Caco-2 (cell line): ENCODE results near the gene TAF11L6. TPM values are rescaled to one million over a fixed set of nuclear protein-coding genes. Genes with fewer than 3 reads are reported as not detected.
"Not testable (repeated sequence)": the region's sequence is repeated elsewhere in the genome, so short reads cannot be mapped to it uniquely, and the experiment has no call there.

Source experiments
- BruUV-seq: library from RNA; stranded (reverse); fragments of 400-500 nt; replicated peaks from 2 replicates; lab custom pipeline; 2021; lab: Mats Ljungman, UMichigan
- CTCF ChIA-PET: fragments of 300-600 bp; sonication (Branson Sonifier 250); formaldehyde crosslinking; loops from one replicate; lab custom pipeline; 2022; ENCODE audit warnings: antibody characterized with exemption; lab: Charles Lee
- POLR2A ChIA-PET: fragments of 300-600 bp; sonication (Branson Sonifier 250); formaldehyde crosslinking; loops from one replicate; lab custom pipeline; 2022; ENCODE audit warnings: antibody characterized with exemption; lab: Charles Lee
- DNase-seq, 2 experiments: peaks; one replicate each; pipeline versions ENCODE4 v3.0.0 to v3.0.0-alpha.2; 2020 to 2022
- H3K27me3 ChIP-seq: replicated peaks from 2 replicates; pipeline ENCODE4 v1.6.0; 2011; ENCODE audit warnings: low read length; ENCODE audit not compliant: control insufficient read depth, insufficient read depth
- H3K36me3 ChIP-seq: 2 replicates; pipeline ENCODE4 v1.5.1; 2011; ENCODE audit warnings: low read length; ENCODE audit not compliant: control insufficient read depth, insufficient read depth
- H3K4me1 ChIP-seq: fragments of 250-450 bp; sonication (Bioruptor Pico); 2 replicates; pipeline ENCODE4 v1.5.1; 2020; ENCODE audit warnings: mild to moderate bottlenecking
- H3K4me3 ChIP-seq: 2 replicates; pipeline ENCODE4 v1.5.1; 2011; ENCODE audit warnings: low read depth, mild to moderate bottlenecking, control low read depth, low read length
- H3K9me3 ChIP-seq: fragments of 250-450 bp; sonication (Bioruptor Pico); 2 replicates; pipeline ENCODE4 v1.5.1; 2020; ENCODE audit warnings: mild to moderate bottlenecking, moderate library complexity
- H3K27ac Mint-ChIP-seq: one replicate; pipeline ENCODE4 v1.8.0; 2022; ENCODE audit warnings: mixed read lengths; ENCODE audit not compliant: unreplicated experiment
- H3K27me3 Mint-ChIP-seq: one replicate; pipeline ENCODE4 v1.8.0; 2022; ENCODE audit warnings: mixed read lengths; ENCODE audit not compliant: insufficient read depth, unreplicated experiment
- H3K36me3 Mint-ChIP-seq: one replicate; pipeline ENCODE4 v1.8.0; 2022; ENCODE audit warnings: mild to moderate bottlenecking, mixed read lengths; ENCODE audit not compliant: insufficient read depth, unreplicated experiment
- H3K4me1 Mint-ChIP-seq: one replicate; pipeline ENCODE4 v1.8.0; 2022; ENCODE audit warnings: low read depth, mixed read lengths; ENCODE audit not compliant: unreplicated experiment
- H3K4me3 Mint-ChIP-seq: one replicate; pipeline ENCODE4 v1.8.0; 2022; ENCODE audit warnings: mild to moderate bottlenecking, moderate library complexity, mixed read lengths; ENCODE audit not compliant: unreplicated experiment
- H3K9me3 Mint-ChIP-seq: one replicate; pipeline ENCODE4 v1.8.0; 2022; ENCODE audit warnings: mixed read lengths; ENCODE audit not compliant: unreplicated experiment
- intact Hi-C: fragments of 100-400 bp; cut with micrococcal nuclease; formaldehyde crosslinking; loops from one replicate; pipeline ENCODE4 v1.10.0; 2022; ENCODE audit not compliant: unreplicated experiment
- total RNA-seq: library from RNA; stranded (reverse); gene quantifications from 2 replicates; pipeline ENCODE4 v1.2.3, GENCODE V29; 2022
- TF ChIP-seq, protein P1 (sequence below), 2 experiments: fragments of 200-600 bp in 1 of 2; IDR thresholded peaks; 1 replicate in 1 of 2; 2 replicates in 1 of 2; pipeline versions ENCODE4 v1.5.1 to v1.8.0; 2011 to 2022; ENCODE audit warnings: antibody characterized with exemption in 1 of 2, control low read depth in 1 of 2, inconsistent platforms in 1 of 2, low read depth in 1 of 2, low read length in 1 of 2, mild to moderate bottlenecking in 1 of 2, moderate library complexity in 1 of 2; ENCODE audit not compliant: insufficient read depth in 1 of 2, severe bottlenecking in 1 of 2, unreplicated experiment in 1 of 2

TAF11L6 gene
- total RNA-seq, 1 experiment from 2014 or later, result not detected

- no peaks in the 10 kb centered on the region for H3K9me3 Mint-ChIP-seq
- no peak overlapping the region for H3K4me3 Mint-ChIP-seq
- no peaks in the 10 kb centered on the region for H3K4me1 ChIP-seq
- TF ChIP-seq, protein P1, sequence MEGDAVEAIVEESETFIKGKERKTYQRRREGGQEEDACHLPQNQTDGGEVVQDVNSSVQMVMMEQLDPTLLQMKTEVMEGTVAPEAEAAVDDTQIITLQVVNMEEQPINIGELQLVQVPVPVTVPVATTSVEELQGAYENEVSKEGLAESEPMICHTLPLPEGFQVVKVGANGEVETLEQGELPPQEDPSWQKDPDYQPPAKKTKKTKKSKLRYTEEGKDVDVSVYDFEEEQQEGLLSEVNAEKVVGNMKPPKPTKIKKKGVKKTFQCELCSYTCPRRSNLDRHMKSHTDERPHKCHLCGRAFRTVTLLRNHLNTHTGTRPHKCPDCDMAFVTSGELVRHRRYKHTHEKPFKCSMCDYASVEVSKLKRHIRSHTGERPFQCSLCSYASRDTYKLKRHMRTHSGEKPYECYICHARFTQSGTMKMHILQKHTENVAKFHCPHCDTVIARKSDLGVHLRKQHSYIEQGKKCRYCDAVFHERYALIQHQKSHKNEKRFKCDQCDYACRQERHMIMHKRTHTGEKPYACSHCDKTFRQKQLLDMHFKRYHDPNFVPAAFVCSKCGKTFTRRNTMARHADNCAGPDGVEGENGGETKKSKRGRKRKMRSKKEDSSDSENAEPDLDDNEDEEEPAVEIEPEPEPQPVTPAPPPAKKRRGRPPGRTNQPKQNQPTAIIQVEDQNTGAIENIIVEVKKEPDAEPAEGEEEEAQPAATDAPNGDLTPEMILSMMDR (IDR thresholded peaks at IDR 0.05; ENCODE audit: insufficient read depth in 1 of 2, low read depth in 1 of 2, low read length in 1 of 2, severe bottlenecking in 1 of 2, unreplicated experiment in 1 of 2), result no peak
- H3K36me3 ChIP-seq, result no peaks in the 10 kb centered on the region
- no peaks in the 10 kb centered on the region for H3K27me3 Mint-ChIP-seq
- no peaks in the 10 kb centered on the region for H3K9me3 ChIP-seq
- intact Hi-C loops, result no loop called here
- ChIA-PET CTCF (no interaction called here), POLR2A (no interaction called here)
- H3K36me3 Mint-ChIP-seq, result no peaks in the 10 kb centered on the region
- no TSS peak for BruUV-seq
- no peak overlapping the region for H3K27ac Mint-ChIP-seq
- no peak for DNase-seq
- no peaks in the 10 kb centered on the region for H3K27me3 ChIP-seq
- H3K4me1 Mint-ChIP-seq, result no peaks in the 10 kb centered on the region
- H3K4me3 ChIP-seq, result no peak overlapping the region
These were observed 41.3 kb upstream of the TAF11L6 start for GRCh38 chr5:17487174-17487512.

DNA sequence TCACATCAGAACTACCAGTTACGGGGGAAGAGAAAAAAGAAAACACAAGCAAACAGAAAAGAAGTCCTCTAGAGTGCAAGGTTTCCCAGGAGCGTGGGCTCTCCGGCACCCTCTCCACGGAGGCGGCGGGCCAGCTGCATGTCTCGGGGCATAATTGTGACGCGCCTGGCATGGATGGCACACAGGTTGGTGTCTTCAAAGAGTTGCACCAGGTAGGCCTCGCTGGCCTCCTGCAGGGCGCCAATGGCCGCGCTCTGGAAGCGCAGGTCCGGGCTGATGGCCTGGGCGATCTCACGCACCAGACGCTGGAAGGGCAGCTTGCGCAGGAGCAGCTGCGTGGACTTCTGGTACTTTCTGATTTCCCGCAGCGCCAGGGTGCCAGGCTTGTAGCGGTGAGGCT lies 37.2 kb upstream of the TAF11L6 start:
- H3K4me1 Mint-ChIP-seq, CTCF ChIA-PET, intact Hi-C loops, DNase-seq, H3K27me3 ChIP-seq, H3K4me3 Mint-ChIP-seq, H3K9me3 ChIP-seq, H3K4me3 ChIP-seq, H3K27ac Mint-ChIP-seq, H3K9me3 Mint-ChIP-seq, H3K36me3 Mint-ChIP-seq, H3K27me3 Mint-ChIP-seq, H3K4me1 ChIP-seq, POLR2A ChIA-PET, H3K36me3 ChIP-seq, BruUV-seq: not testable (repeated sequence)

DNA sequence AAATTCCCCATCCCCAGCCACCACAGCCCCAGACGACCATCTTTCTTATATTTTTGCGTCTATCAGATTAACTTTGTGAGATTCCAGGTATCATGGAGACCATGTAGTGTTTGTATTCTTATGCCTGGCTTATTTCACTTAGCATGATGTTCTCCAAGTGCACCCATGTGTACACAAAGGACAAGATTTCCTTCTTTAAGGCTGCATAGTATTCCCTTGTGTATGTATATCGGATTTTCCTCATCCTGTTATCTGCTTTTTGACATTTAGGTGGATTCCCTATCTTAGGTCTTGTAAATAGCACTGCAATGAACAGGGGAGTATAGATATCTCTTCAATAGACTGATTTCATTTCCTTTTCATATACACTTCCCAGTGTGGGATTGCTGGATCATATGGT lies 35.7 kb upstream of the TAF11L6 start:
- H3K36me3 Mint-ChIP-seq, result no peaks in the 10 kb centered on the region
- intact Hi-C loops, result no loop called here

More for the DNA sequence above, 35.7 kb upstream of the TAF11L6 start:
- H3K4me1 Mint-ChIP-seq, result no peaks in the 10 kb centered on the region
- H3K27ac Mint-ChIP-seq, result no peak overlapping the region
- no peaks in the 10 kb centered on the region for H3K27me3 Mint-ChIP-seq
- no peaks in the 10 kb centered on the region for H3K4me1 ChIP-seq
- no peak overlapping the region for H3K4me3 Mint-ChIP-seq
- TF ChIP-seq, protein P1 (IDR thresholded peaks at IDR 0.05; ENCODE audit: insufficient read depth in 1 of 2, low read depth in 1 of 2, low read length in 1 of 2, severe bottlenecking in 1 of 2, unreplicated experiment in 1 of 2), result no peak
- no peaks in the 10 kb centered on the region for H3K36me3 ChIP-seq
- H3K27me3 ChIP-seq, result no peaks in the 10 kb centered on the region
- ChIA-PET CTCF (no interaction called here), POLR2A (no interaction called here)
- no peaks in the 10 kb centered on the region for H3K9me3 Mint-ChIP-seq
- no TSS peak for BruUV-seq
- H3K9me3 ChIP-seq, result peaks cover 3% of the 10 kb centered on the region; the same call in 1 of the 2 replicates
- no peak overlapping the region for H3K4me3 ChIP-seq
- no peak for DNase-seq
